ENCODE results near the gene BDKRB2. TPM values are rescaled to one million over a fixed set of nuclear protein-coding genes. Genes with fewer than 3 reads are reported as not detected.

BDKRB2 gene
- total RNA-seq, 1 donor from 2014 or later: not detected

DNA sequence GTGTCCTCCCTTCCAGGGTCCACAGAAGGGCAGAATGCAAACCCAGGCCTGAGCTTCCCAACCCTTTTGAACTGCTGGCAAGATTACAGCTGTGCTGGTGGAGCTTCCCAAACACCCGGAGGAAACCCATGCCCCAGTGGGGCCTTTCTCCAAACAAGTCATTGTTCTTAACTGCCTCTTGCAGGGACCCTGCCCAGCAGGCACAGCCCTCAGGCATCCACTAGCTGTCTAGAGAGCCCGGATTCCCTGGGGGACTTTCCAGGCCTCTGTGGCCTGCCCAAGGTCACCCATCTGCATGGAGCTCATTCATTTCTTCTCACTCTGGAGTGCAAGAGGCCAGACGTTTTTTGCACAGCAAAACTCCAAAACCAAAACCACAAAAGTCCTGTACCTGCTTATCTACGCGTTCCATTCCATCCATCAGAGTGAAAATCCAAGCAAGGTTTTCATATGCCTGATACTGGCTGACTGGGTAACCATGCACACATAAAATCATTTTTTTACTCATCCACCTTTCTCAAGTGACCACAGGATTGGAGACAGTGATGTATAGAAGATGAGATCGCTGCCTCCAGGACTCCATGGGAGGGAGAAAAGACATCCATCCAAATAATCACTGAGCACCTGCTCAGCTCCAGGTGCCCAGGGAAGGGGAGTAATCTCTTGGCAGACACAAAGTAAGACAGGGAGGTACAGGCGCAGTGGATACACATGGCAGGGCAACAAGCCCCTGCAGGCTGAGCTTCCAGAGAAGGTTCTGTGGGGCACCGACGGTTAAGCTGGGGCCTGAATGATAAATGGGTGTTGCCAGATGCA lies 17.2 kb upstream of the BDKRB2 start:
- no peaks in the 10 kb centered on the region for H3K9me3 Mint-ChIP-seq
- peaks cover 7% of the 10 kb centered on the region for H3K27me3 Mint-ChIP-seq
- no peaks in the 10 kb centered on the region for H3K36me3 Mint-ChIP-seq (ENCODE audit: low read depth)
- H3K4me3 Mint-ChIP-seq: no peak overlapping the region
- no peaks in the 10 kb centered on the region for H3K4me1 Mint-ChIP-seq
- no peak overlapping the region for H3K27ac Mint-ChIP-seq
- intact Hi-C loops (cut with micrococcal nuclease): no loop called here
- no peak for DNase-seq

DNA sequence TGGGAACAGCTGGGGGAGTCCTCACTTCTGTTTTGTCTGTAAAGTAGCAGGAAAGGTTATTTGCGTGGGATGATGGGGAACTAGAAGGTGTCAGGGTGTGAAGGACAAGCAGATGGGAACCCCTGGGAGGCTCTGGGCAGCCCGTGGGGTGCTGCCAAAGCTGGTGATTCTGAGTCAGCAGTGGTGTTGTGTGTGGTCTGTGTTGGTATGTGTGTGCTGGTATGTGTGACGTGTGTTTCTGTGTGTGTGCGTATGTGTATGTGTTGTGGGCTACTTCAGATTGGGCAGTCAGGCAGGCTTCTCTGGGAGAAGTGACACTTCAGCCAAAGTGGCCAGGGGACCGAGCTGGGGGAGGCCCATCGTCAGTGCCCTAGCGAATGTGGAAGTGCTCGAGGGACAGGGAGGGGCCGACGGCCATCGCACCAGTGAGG lies 15.3 kb upstream of the BDKRB2 start:
- H3K27me3 Mint-ChIP-seq: peaks cover 7% of the 10 kb centered on the region
- H3K4me3 Mint-ChIP-seq: no peak overlapping the region

GRCh38 chr14:96191353-96191752 lies 13.3 kb upstream of the BDKRB2 start:
- no peaks in the 10 kb centered on the region for H3K9me3 Mint-ChIP-seq
- intact Hi-C loops (cut with micrococcal nuclease): no loop called here
- peaks cover 7% of the 10 kb centered on the region for H3K27me3 Mint-ChIP-seq
- no peaks in the 10 kb centered on the region for H3K36me3 Mint-ChIP-seq (ENCODE audit: low read depth)
- H3K27ac Mint-ChIP-seq: no peak overlapping the region
- no peak for DNase-seq
- peaks cover under 1% of the 10 kb centered on the region for H3K4me1 Mint-ChIP-seq
- no peak overlapping the region for H3K4me3 Mint-ChIP-seq

More for the DNA sequence above, 15.3 kb upstream of the BDKRB2 start:
- DNase-seq: no peak
- Mint-ChIP-seq H3K36me3 (ENCODE audit: low read depth) (no peaks in the 10 kb centered on the region), H3K4me1 (no peaks in the 10 kb centered on the region), H3K27ac (no peak overlapping the region), H3K9me3 (no peaks in the 10 kb centered on the region)
- intact Hi-C loops (cut with micrococcal nuclease): no loop called here

GRCh38 chr14:96191841-96192462 lies 12.7 kb upstream of the BDKRB2 start:
- H3K4me3 Mint-ChIP-seq: no peak overlapping the region
- H3K9me3 Mint-ChIP-seq: no peaks in the 10 kb centered on the region

GRCh38 chr14:96192975-96193805 lies 11.4 kb upstream of the BDKRB2 start:
- intact Hi-C loops (cut with micrococcal nuclease): no loop called here
- H3K4me3 Mint-ChIP-seq: no peak overlapping the region

More at GRCh38 chr14:96191841-96192462, 12.7 kb upstream of the BDKRB2 start:
- Mint-ChIP-seq H3K27me3 (peaks cover 7% of the 10 kb centered on the region), H3K27ac (no peak overlapping the region), H3K4me1 (peaks cover 4% of the 10 kb centered on the region), H3K36me3 (ENCODE audit: low read depth) (no peaks in the 10 kb centered on the region)
- intact Hi-C loops (cut with micrococcal nuclease): no loop called here
- DNase-seq: no peak

GRCh38 chr14:96194262-96194656 lies 10.4 kb upstream of the BDKRB2 start:
- intact Hi-C loops (cut with micrococcal nuclease): no loop called here
- peaks cover 5% of the 10 kb centered on the region for H3K27me3 Mint-ChIP-seq
- no peak for DNase-seq
- H3K4me1 Mint-ChIP-seq: peaks cover 13% of the 10 kb centered on the region
- H3K36me3 Mint-ChIP-seq (ENCODE audit: low read depth): no peaks in the 10 kb centered on the region
- H3K9me3 Mint-ChIP-seq: no peaks in the 10 kb centered on the region
- H3K4me3 Mint-ChIP-seq: no peak overlapping the region
- H3K27ac Mint-ChIP-seq: no peak overlapping the region

More at GRCh38 chr14:96192975-96193805, 11.4 kb upstream of the BDKRB2 start:
- Mint-ChIP-seq H3K27ac (no peak overlapping the region), H3K4me1 (peaks cover 4% of the 10 kb centered on the region), H3K9me3 (no peaks in the 10 kb centered on the region), H3K36me3 (ENCODE audit: low read depth) (no peaks in the 10 kb centered on the region), H3K27me3 (peaks cover 7% of the 10 kb centered on the region)
- no peak for DNase-seq

- no peak overlapping the region for H3K27ac Mint-ChIP-seq
- H3K9me3 Mint-ChIP-seq: no peaks in the 10 kb centered on the region
- no peak for DNase-seq
- H3K36me3 Mint-ChIP-seq (ENCODE audit: low read depth): no peaks in the 10 kb centered on the region
- intact Hi-C loops (cut with micrococcal nuclease): no loop called here
- no peak overlapping the region for H3K4me3 Mint-ChIP-seq
- H3K4me1 Mint-ChIP-seq: peaks cover 13% of the 10 kb centered on the region
- H3K27me3 Mint-ChIP-seq: peaks cover 5% of the 10 kb centered on the region
Measured at GRCh38 chr14:96194657-96195431, 9.8 kb upstream of the BDKRB2 start.

DNA sequence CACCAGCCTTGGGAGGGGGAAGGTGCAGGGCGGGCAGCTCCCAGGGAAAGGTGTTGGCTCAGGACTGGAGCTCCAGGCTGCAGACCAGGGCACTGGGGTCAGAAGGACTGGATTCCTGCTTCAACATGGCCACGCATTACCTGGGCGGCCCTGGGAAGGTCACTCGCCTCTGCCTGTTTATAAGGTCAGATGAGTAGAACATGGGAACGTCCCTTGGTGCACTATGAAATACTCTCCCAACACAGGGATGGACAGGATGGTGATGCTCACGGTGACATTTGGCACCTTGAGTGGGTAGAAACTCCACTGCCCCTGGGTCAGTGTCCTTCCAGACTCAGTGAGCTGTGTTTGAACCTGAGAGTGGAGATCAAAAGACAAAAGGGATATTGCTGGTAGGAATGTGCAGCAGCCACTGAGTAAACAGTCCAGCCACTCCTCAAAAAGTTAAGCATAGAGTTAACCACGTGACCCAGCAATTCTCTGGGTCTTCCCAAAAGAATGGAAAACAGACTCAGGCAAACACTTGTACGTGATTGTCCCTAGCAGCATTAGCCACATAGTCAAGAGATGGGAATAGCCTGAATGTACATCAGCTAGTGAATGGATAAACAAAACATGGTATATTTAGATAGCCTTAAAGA lies 9.1 kb upstream of the BDKRB2 start:
- Mint-ChIP-seq H3K27me3 (peaks cover 2% of the 10 kb centered on the region), H3K36me3 (ENCODE audit: low read depth) (no peaks in the 10 kb centered on the region), H3K27ac (no peak overlapping the region), H3K4me1 (peaks cover 13% of the 10 kb centered on the region), H3K4me3 (no peak overlapping the region), H3K9me3 (no peaks in the 10 kb centered on the region)
- no peak for DNase-seq
- intact Hi-C loops (cut with micrococcal nuclease): no loop called here

DNA sequence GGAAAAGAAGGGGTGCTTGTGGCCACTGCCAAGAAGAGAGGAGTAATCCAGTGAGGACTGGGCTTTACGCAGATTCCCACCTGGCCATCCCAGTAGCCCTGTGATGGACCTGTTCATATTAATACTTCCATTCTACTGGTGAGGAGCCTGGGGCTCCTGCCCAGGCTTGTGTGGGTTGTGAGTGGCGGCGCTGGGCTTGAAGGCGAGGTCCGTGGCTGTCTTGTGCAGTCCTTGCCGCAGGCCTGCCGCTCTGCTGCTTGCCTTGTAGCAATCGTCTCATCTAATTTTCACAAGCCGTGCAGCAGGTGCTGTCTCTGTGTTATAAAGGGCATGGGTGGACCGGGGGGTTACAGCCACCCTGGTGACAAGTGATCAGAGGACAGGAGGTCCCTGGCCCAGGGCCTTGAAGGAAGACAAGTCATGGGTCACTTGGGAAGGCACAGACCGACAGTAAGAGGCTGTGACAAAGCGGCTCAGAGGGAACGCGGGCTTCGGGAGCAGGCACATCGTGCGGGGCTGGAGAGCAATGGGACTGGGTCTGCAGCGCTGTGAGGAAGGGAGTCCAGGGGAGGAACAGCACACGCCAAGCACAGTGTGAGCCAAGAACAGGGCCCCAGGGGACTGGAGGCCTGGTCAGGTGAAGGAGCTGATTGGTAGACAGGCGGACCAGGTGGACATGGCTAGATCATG lies 7.3 kb upstream of the BDKRB2 start:
- no peak for DNase-seq
- H3K4me3 Mint-ChIP-seq: no peak overlapping the region
- H3K9me3 Mint-ChIP-seq: no peaks in the 10 kb centered on the region
- peaks cover 13% of the 10 kb centered on the region for H3K4me1 Mint-ChIP-seq
- no peaks in the 10 kb centered on the region for H3K27me3 Mint-ChIP-seq
- intact Hi-C loops (cut with micrococcal nuclease): no loop called here
- no peaks in the 10 kb centered on the region for H3K36me3 Mint-ChIP-seq (ENCODE audit: low read depth)
- H3K27ac Mint-ChIP-seq: no peak overlapping the region

- no peak overlapping the region for H3K4me3 Mint-ChIP-seq
- intact Hi-C loops (cut with micrococcal nuclease): no loop called here
- no peaks in the 10 kb centered on the region for H3K36me3 Mint-ChIP-seq (ENCODE audit: low read depth)
- peaks cover 2% of the 10 kb centered on the region for H3K27me3 Mint-ChIP-seq
- DNase-seq: no peak
- no peaks in the 10 kb centered on the region for H3K9me3 Mint-ChIP-seq
- H3K27ac Mint-ChIP-seq: no peak overlapping the region
- H3K4me1 Mint-ChIP-seq: peaks cover 13% of the 10 kb centered on the region
Measured at GRCh38 chr14:96197969-96198368, 6.7 kb upstream of the BDKRB2 start.

- H3K27me3 Mint-ChIP-seq: peaks cover 4% of the 10 kb centered on the region
- intact Hi-C loops (cut with micrococcal nuclease): no loop called here
- H3K9me3 Mint-ChIP-seq: no peaks in the 10 kb centered on the region
- H3K36me3 Mint-ChIP-seq (ENCODE audit: low read depth): no peaks in the 10 kb centered on the region
- peak overlapping the region; percentile 59 for H3K27ac Mint-ChIP-seq
- peaks cover 13% of the 10 kb centered on the region for H3K4me1 Mint-ChIP-seq
- peak; percentile 72 for DNase-seq
- peak overlapping the region; percentile 70 for H3K4me3 Mint-ChIP-seq
Measured at GRCh38 chr14:96198430-96199130, 6.1 kb upstream of the BDKRB2 start.

GRCh38 chr14:96201157-96201556 lies 3.5 kb upstream of the BDKRB2 start:
- H3K36me3 Mint-ChIP-seq (ENCODE audit: low read depth): no peaks in the 10 kb centered on the region
- no peak overlapping the region for H3K4me3 Mint-ChIP-seq
- intact Hi-C loops (cut with micrococcal nuclease): no loop called here
- H3K27me3 Mint-ChIP-seq: peaks cover 13% of the 10 kb centered on the region
- H3K27ac Mint-ChIP-seq: no peak overlapping the region
- H3K9me3 Mint-ChIP-seq: no peaks in the 10 kb centered on the region
- H3K4me1 Mint-ChIP-seq: peaks cover 17% of the 10 kb centered on the region
- no peak for DNase-seq
